GF-D8 (cell line): ENCODE results near the gene NFIA.

ENCODE experiments used
- DNase-seq: peaks from one replicate; lab custom pipeline; 2025; lab: John Stamatoyannopoulos, UW

The NFIA gene

GRCh38 chr1:61152469-61153105 is 70.2 kb downstream of the NFIA start:
- no peak for DNase-seq

- DNase-seq = no peak
Measured at GRCh38 chr1:61156576-61157467, 74.5 kb downstream of the NFIA start.

- peak; percentile 45 for DNase-seq
Measured at GRCh38 chr1:61157468-61157987, 75.2 kb downstream of the NFIA start.

GRCh38 chr1:61158591-61158990 is 76.2 kb downstream of the NFIA start:
- DNase-seq = no peak

- DNase-seq = no peak
Measured at GRCh38 chr1:61160526-61160925, 78.2 kb downstream of the NFIA start.

GRCh38 chr1:61162520-61163258 is 80.3 kb downstream of the NFIA start:
- no peak for DNase-seq

GRCh38 chr1:61163355-61163754 is 81.0 kb downstream of the NFIA start:
- DNase-seq = no peak

- DNase-seq = no peak
Measured at GRCh38 chr1:61165402-61165801, 83.0 kb downstream of the NFIA start.

GRCh38 chr1:61167309-61167708 is 84.9 kb downstream of the NFIA start:
- no peak for DNase-seq

GRCh38 chr1:61169045-61169444 is 86.7 kb downstream of the NFIA start:
- DNase-seq = no peak

- no peak for DNase-seq
Measured at GRCh38 chr1:61169634-61170033, 87.3 kb downstream of the NFIA start.

GRCh38 chr1:61170328-61171238 is 88.2 kb downstream of the NFIA start:
- no peak for DNase-seq

- DNase-seq = no peak
Measured at GRCh38 chr1:61171346-61171745, 89.0 kb downstream of the NFIA start.

GRCh38 chr1:61171974-61172373 is 89.6 kb downstream of the NFIA start:
- DNase-seq = no peak

GRCh38 chr1:61173118-61173517 is 90.8 kb downstream of the NFIA start:
- no peak for DNase-seq

- DNase-seq = no peak
Measured at GRCh38 chr1:61174060-61174795, 91.9 kb downstream of the NFIA start.

GRCh38 chr1:61175976-61176375 is 93.6 kb downstream of the NFIA start:
- DNase-seq = no peak

GRCh38 chr1:61181067-61182038 is 99.0 kb downstream of the NFIA start:
- DNase-seq = no peak

GRCh38 chr1:61182049-61182448 is 99.7 kb downstream of the NFIA start:
- DNase-seq = no peak

GRCh38 chr1:61182480-61182879 is 100.1 kb downstream of the NFIA start:
- no peak for DNase-seq
